ENCODE data around the gene RER1.

- TF ChIP-seq CTCF (IDR thresholded peaks at IDR 0.05 in 2 of 3, conservative IDR thresholded peaks at IDR 0.05 in 1 of 3; ENCODE audit: borderline replicate concordance in 1 of 3, insufficient read depth in 1 of 3, low read depth in 2 of 3, low read length in 2 of 3) (no peak), EZH2phosphoT487 (IDR thresholded peaks at IDR 0.05; ENCODE audit: borderline replicate concordance) (no peak), JUND (IDR thresholded peaks at IDR 0.05) (no peak), FOSL1 (IDR thresholded peaks at IDR 0.05; ENCODE audit: low read depth) (no peak), POLR2AphosphoS5 (IDR thresholded peaks at IDR 0.05; ENCODE audit: low read depth, low read length) (0 out of 2 replicates have a peak, but pooled peaks have one; percentile 7), EZH2 (IDR thresholded peaks at IDR 0.05) (no peak), ZNF274 (IDR thresholded peaks at IDR 0.05; ENCODE audit: low read depth, low read length) (no peak)
Observed at GRCh38 chr1:2404142-2404889, 12.7 kb downstream of the RER1 start.
